Uterus (tissue), 4 donors: ENCODE results near the gene SEC14L3. TPM values are rescaled to one million over a fixed set of nuclear protein-coding genes. Genes with fewer than 3 reads are reported as not detected.
"Not testable (repeated sequence)": the region's sequence is repeated elsewhere in the genome, so short reads cannot be mapped to it uniquely, and the experiment has no call there.

Source experiments
- DNase-seq, 2 donors: peaks; one replicate each; pipeline ENCODE4 v3.0.0-alpha.2; 2019 to 2020
- H3K27ac ChIP-seq, 2 donors: fragments of 200-600 bp; sonication (generic); 1 replicate in 1 of 2; 2 replicates in 1 of 2; pipeline ENCODE4 v1.5.1; 2016 to 2018
- H3K27me3 ChIP-seq, 2 donors: fragments of 200-600 bp; sonication (generic); one replicate each; pipeline ENCODE4 v1.5.1; 2018 to 2019; ENCODE audit warnings: control low read depth in 1 of 2
- H3K36me3 ChIP-seq, 2 donors: fragments of 200-600 bp; sonication (generic); one replicate each; pipeline ENCODE4 v1.5.1; 2019; ENCODE audit warnings: control low read depth in 1 of 2
- H3K4me1 ChIP-seq, 2 donors: fragments of 200-600 bp; sonication (generic); one replicate each; pipeline ENCODE4 v1.5.1; 2018 to 2019; ENCODE audit warnings: control low read depth in 1 of 2
- H3K4me3 ChIP-seq, 2 donors: fragments of 200-600 bp; sonication (generic); 1 replicate in 1 of 2; 2 replicates in 1 of 2; pipeline ENCODE4 v1.5.1; 2018 to 2019; ENCODE audit warnings: mild to moderate bottlenecking in 1 of 2
- H3K9me3 ChIP-seq, 2 donors: fragments of 200-600 bp; sonication (generic); one replicate each; pipeline ENCODE4 v1.5.1; 2019; ENCODE audit warnings: control low read depth in 1 of 2
- CTCF ChIP-seq, 4 experiments: fragments of 200-600 bp in 2 of 4; fragments of 450-650 bp in 2 of 4; sonication (generic) in 2 of 4; IDR thresholded peaks; one replicate each; pipeline ENCODE4 v1.5.1; 2016 to 2019; ENCODE audit warnings: antibody characterized with exemption in 4 of 4, mild to moderate bottlenecking in 2 of 4, moderate library complexity in 1 of 4
- POLR2A ChIP-seq, 2 donors: fragments of 450-650 bp; IDR thresholded peaks; one replicate each; pipeline ENCODE4 v1.6.1; 2016; ENCODE audit warnings: antibody characterized with exemption in 2 of 2, mild to moderate bottlenecking in 1 of 2, moderate library complexity in 1 of 2
- intact Hi-C: fragments of 100-400 bp; cut with DNase I; formaldehyde crosslinking; loops from one replicate; pipeline ENCODE4 v1.15.1; 2023; ENCODE audit warnings: low total_unique reads
- total RNA-seq, 4 donors: library from RNA; depleted of rRNA in 3 of 4; stranded (reverse); fragments of >200 nt in 3 of 4; gene quantifications; one replicate each; pipeline versions ENCODE4 v1.1.0 to v1.2.4, GENCODE V29; 2014 to 2023
- donor health status: DM: yes; HTN: yes; CAD: no.

Gene SEC14L3
- total RNA-seq, 4 donors from 2014 or later, result not detected

GRCh38 chr22:30457981-30458380 lies 13.8 kb downstream of the SEC14L3 start:
- Histone ChIP-seq H3K36me3 (no peaks in the 10 kb centered on the region), H3K27ac (no peak overlapping the region), H3K4me3 (no peak overlapping the region), H3K9me3 (no peaks in the 10 kb centered on the region), H3K27me3 (no peaks in the 10 kb centered on the region), H3K4me1 (no peaks in the 10 kb centered on the region)
- no peak for TF ChIP-seq CTCF (IDR thresholded peaks at IDR 0.05)
- TF ChIP-seq POLR2A (IDR thresholded peaks at IDR 0.05), result no peak
- no peak for DNase-seq
- intact Hi-C loops, result no loop called here

GRCh38 chr22:30455075-30455840 lies 16.6 kb downstream of the SEC14L3 start:
- H3K4me1 ChIP-seq, result no peaks in the 10 kb centered on the region
- no peaks in the 10 kb centered on the region for H3K27me3 ChIP-seq
- H3K4me3 ChIP-seq, result no peak overlapping the region
- H3K36me3 ChIP-seq, result no peaks in the 10 kb centered on the region
- DNase-seq, result no peak
- TF ChIP-seq CTCF (IDR thresholded peaks at IDR 0.05) (no peak), POLR2A (IDR thresholded peaks at IDR 0.05) (no peak)
- H3K9me3 ChIP-seq, result no peaks in the 10 kb centered on the region
- no peak overlapping the region for H3K27ac ChIP-seq
- intact Hi-C loops, result no loop called here

- TF ChIP-seq POLR2A (IDR thresholded peaks at IDR 0.05), result no peak
- TF ChIP-seq CTCF (IDR thresholded peaks at IDR 0.05), result no peak
- no peak overlapping the region for H3K27ac ChIP-seq
- H3K9me3 ChIP-seq, result no peaks in the 10 kb centered on the region
- intact Hi-C loops, result no loop called here
- no peak overlapping the region for H3K4me3 ChIP-seq
- H3K27me3 ChIP-seq, result no peaks in the 10 kb centered on the region
- DNase-seq, result no peak
- no peaks in the 10 kb centered on the region for H3K36me3 ChIP-seq
- no peaks in the 10 kb centered on the region for H3K4me1 ChIP-seq
These were observed 17.9 kb downstream of the SEC14L3 start for GRCh38 chr22:30453731-30454510.

GRCh38 chr22:30452861-30453260 lies 19.0 kb downstream of the SEC14L3 start:
- no peaks in the 10 kb centered on the region for H3K9me3 ChIP-seq
- no peak overlapping the region for H3K4me3 ChIP-seq
- no peaks in the 10 kb centered on the region for H3K36me3 ChIP-seq
- DNase-seq, result no peak
- H3K4me1 ChIP-seq, result no peaks in the 10 kb centered on the region
- TF ChIP-seq POLR2A (IDR thresholded peaks at IDR 0.05) (no peak), CTCF (IDR thresholded peaks at IDR 0.05) (no peak)
- no peak overlapping the region for H3K27ac ChIP-seq
- intact Hi-C loops, result no loop called here
- no peaks in the 10 kb centered on the region for H3K27me3 ChIP-seq

GRCh38 chr22:30451488-30451887 lies 20.3 kb downstream of the SEC14L3 start:
- H3K27ac ChIP-seq, intact Hi-C loops, H3K36me3 ChIP-seq, DNase-seq, H3K4me3 ChIP-seq, H3K9me3 ChIP-seq, H3K4me1 ChIP-seq, H3K27me3 ChIP-seq: not testable (repeated sequence)
